Stimulated activated CD4-positive, alpha-beta T cell treated with anti-CD3 and anti-CD28 coated beads, Interleukin-1b, Interleukin-23, amount 100 ng/mL, for 24 hours (primary cell): ENCODE results near the gene ZMYND15.
"Not testable (repeated sequence)": the region's sequence is repeated elsewhere in the genome, so short reads cannot be mapped to it uniquely, and the experiment has no call there.

Experiments
- DNase-seq, 4 experiments: peaks; one replicate each; pipeline ENCODE4 v3.0.0-alpha.2; 2020; ENCODE audit warnings: low read depth in 4 of 4, low spot score in 1 of 4

Gene ZMYND15

GRCh38 chr17:4739122-4740024 lies at the start of gene ZMYND15, which contains the start of gene CXCL16:
ZMYND15 (plus strand) TSS chr17:4739833; CDS start chr17:4740549, 716 bp downstream.
CXCL16 (minus strand) TSS chr17:4739928; CDS start chr17:4739339, 589 bp downstream.
- DNase-seq: peak in 2 of 4 experiments; percentile 16 to 36

- DNase-seq: not testable (repeated sequence)
Observed at GRCh38 chr17:4689872-4690271, 49.8 kb upstream of the ZMYND15 start.

GRCh38 chr17:4690745-4691144 lies 48.9 kb upstream of the ZMYND15 start:
- no peak for DNase-seq

- DNase-seq: no peak
Observed at GRCh38 chr17:4691686-4692085, 47.9 kb upstream of the ZMYND15 start.

- DNase-seq: no peak
Observed at GRCh38 chr17:4693416-4693815, 46.2 kb upstream of the ZMYND15 start.

- DNase-seq: no peak
Observed at GRCh38 chr17:4696437-4696805, 43.2 kb upstream of the ZMYND15 start.

GRCh38 chr17:4699401-4700056 lies 40.1 kb upstream of the ZMYND15 start:
- not testable (repeated sequence) for DNase-seq

- DNase-seq: no peak
Observed at GRCh38 chr17:4701116-4701515, 38.5 kb upstream of the ZMYND15 start.

- DNase-seq: no peak
Observed at GRCh38 chr17:4703330-4703691, 36.3 kb upstream of the ZMYND15 start.

- not testable (repeated sequence) for DNase-seq
Observed at GRCh38 chr17:4704574-4704907, 35.1 kb upstream of the ZMYND15 start.

- no peak for DNase-seq
Observed at GRCh38 chr17:4704991-4705390, 34.6 kb upstream of the ZMYND15 start.

- DNase-seq: no peak
Observed at GRCh38 chr17:4706121-4706520, 33.5 kb upstream of the ZMYND15 start.

- peak in 1 of 4 experiments; percentile 41 for DNase-seq
Observed at GRCh38 chr17:4708436-4708835, 31.2 kb upstream of the ZMYND15 start.

- peak; percentile 87 to 98 (median 96) for DNase-seq
Observed at GRCh38 chr17:4709794-4710692, 29.6 kb upstream of the ZMYND15 start, which contains the start of gene ARRB2. ARRB2 (plus strand) TSS chr17:4710632; CDS start chr17:4710722, 90 bp downstream.

- peak in 1 of 4 experiments; percentile 24 for DNase-seq
Observed at GRCh38 chr17:4710693-4711634, 28.7 kb upstream of the ZMYND15 start.

GRCh38 chr17:4711661-4712181 lies 27.9 kb upstream of the ZMYND15 start:
- DNase-seq: no peak

GRCh38 chr17:4712526-4712925 lies 27.1 kb upstream of the ZMYND15 start:
- no peak for DNase-seq

- not testable (repeated sequence) for DNase-seq
Observed at GRCh38 chr17:4714340-4715062, 25.1 kb upstream of the ZMYND15 start.

GRCh38 chr17:4715063-4715744 lies 24.4 kb upstream of the ZMYND15 start:
- no peak for DNase-seq
